GM21737 (cell line): ENCODE measurements around the gene FAM204A.

Source experiments
- ATAC-seq: cut with Tn5 transposase; IDR thresholded peaks from one replicate; pipeline ENCODE4 v1.9.1; 2021; ENCODE audit warnings: mild to moderate bottlenecking, moderate library complexity; ENCODE audit not compliant: unreplicated experiment

FAM204A gene

GRCh38 chr10:118332948-118333710 lies 9.0 kb downstream of the FAM204A start:
- no peak for ATAC-seq

GRCh38 chr10:118332236-118332635 lies 9.9 kb downstream of the FAM204A start:
- ATAC-seq, result no peak

DNA sequence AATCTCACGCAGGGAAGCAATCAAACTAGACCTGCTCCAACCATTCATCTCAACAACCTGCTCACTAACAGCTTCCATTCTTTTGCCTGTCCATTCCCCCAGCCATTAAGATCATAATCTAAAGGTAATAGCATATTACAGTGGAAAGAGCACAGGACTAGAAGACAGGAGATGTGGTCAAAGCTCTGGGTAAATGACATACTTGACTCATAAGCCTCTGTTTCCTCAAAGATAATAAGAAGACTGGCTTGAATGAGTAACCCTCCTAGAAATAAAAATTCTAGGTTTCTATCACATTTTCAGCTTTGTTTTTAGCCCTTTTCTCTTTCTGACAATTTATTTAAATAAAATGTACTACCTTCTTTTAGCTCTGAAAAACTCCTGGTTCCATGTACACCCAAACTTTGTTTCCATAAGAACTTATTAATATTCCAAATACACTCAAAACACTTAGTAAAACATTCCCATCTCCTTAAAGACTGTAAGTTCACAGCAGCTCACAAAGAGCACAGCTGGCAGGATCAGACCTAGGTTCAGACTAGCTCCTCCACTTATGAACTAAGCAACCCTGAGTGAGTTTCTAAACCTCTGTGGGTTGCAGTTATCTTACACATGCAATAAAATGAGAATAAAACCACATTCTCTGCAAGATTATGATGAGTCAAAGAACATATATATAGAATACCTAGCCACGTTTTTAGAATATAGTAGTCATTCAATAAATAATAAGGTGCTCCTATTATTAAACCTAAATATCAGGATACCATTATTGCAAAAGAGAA lies 11.6 kb downstream of the FAM204A start:
- no peak for ATAC-seq

DNA sequence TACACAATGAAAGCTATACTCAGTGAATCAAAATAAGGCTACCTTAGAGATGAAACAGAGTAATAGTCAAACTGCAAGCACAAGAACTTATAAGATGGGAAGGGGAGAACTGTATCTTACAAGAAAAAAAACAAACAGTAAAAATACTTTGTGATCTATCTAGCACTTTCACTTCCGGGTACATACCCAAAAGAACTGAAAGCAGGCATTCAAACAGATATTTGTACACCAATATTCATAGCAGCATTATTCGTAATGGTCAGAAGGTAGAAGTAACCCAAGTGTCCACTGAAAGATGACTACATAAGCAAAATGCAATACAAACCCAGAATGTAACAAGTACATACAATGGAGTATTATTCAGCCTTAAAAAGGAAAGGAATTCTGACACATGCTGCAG lies 18.0 kb downstream of the FAM204A start:
- no peak for ATAC-seq

DNA sequence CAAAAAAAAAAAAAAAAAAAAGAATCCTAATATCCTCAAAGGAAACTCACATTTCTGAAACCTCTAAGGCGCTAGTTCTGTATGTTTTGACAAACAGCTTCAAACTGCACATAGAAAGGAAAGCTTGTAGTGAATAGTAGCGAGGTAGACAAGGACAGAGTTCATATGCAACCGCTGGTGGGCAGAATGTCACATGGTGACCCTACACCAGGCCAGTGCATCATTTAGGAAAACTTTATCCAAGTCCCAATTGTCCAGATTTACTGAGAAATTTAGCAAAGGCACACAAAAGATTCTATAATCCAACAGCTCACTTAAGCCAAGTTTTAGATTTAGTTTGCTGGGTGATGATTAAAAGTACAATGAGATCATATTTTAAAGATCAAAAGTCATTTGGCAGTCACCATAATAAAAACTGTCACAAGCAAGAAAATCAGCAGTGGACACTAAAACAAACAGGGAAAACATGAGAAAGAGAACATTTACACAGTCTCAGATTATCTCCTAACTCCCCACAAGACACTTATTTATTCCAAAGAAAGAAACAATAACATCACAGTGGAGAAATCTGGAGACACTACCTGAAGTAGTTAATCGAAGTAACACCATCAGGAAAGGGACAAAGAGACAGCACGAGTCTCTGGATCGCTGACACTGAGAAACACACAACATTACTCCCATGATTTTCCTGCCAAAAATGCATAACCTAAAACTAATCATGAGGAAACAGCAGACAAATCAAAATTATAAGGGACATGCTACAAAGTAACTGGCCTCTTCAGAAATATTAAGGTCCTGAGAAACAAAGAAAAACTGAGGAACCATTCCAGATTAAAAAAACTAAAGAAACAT lies 20.2 kb downstream of the FAM204A start:
- no peak for ATAC-seq

- ATAC-seq, result no peak
These were observed 26.5 kb downstream of the FAM204A start for GRCh38 chr10:118315629-118316028.

DNA sequence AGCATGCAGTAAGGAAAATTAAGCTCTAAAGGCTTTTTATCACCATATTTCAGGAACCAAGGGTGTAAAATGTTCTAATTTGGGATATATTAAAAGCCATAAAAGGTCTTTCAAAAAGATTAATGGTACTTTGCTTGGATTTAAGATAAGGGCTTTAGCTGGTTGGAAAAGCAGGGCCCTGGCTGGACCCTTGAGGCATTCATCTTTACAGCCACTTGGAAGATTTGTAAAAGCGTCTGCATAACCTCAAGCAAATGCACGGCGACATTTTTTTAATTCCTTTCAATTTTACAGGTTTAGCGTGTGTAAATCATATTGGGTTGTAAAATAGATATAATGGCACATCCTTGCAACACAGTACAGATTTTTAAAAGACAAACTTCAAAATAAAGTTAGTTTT lies 27.2 kb downstream of the FAM204A start:
- no peak for ATAC-seq

GRCh38 chr10:118311505-118311904 lies 30.6 kb downstream of the FAM204A start:
- no peak for ATAC-seq

DNA sequence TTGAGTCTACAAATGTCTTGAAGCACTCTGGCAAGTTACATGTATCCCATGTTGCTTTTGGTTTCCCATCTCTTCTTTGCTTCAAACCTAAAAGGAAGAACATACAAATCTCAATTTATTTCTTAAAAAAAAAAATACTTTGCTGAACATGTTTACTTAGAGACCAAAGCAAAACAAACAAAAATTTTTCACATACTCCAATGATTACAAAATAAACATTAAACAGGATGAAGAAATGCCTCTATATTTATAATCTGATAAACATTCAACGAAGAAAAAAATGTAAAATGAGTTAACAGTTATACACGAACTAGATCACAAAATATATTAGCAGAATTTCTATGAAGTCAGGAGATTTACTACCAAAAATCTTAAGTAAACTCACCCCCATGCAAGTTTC lies 31.3 kb downstream of the FAM204A start:
- ATAC-seq, result no peak

- no peak for ATAC-seq
These were observed 32.2 kb downstream of the FAM204A start for GRCh38 chr10:118309911-118310310.

- no peak for ATAC-seq
These were observed 33.5 kb downstream of the FAM204A start for GRCh38 chr10:118308664-118309063.

DNA sequence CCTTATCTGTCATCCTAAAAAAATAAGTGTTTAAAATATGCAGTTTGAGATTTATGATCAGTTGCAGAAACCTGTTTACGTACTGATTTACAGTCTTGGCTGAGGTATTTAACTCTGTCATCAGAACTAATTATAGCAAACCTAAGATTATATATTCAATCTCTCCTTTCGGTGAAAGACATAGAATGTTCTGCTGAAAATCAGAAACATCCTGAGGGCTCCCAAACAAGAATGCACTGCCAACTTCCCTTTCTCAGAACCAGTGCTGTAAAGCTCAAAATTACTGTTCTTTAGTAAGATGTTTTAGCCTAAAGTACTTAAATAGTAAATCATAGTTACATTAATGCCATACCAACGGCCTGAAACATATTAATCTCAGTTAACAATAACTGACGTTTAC lies 34.3 kb downstream of the FAM204A start:
- ATAC-seq, result no peak

- no peak for ATAC-seq
These were observed 34.9 kb downstream of the FAM204A start for GRCh38 chr10:118307220-118307619.

DNA sequence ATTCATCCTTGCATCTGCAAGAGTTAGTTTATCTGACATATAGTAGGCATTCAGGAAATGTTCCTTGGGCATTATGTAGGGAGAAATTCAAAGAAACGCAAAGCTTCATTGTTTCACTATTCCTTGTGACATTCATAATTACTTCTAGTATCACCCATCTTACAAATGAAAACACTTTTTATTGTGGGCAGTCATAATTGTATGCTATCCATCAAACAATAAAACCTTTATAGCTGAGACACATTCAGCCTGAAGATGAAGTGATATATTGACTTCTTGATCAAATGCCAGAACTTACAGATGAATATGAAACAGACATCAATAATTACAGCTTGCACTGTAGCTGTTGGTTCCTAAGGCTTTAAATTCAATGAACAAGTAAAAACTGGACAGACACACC lies 36.4 kb downstream of the FAM204A start:
- no peak for ATAC-seq

GRCh38 chr10:118304521-118304920 lies 37.6 kb downstream of the FAM204A start:
- ATAC-seq, result no peak

DNA sequence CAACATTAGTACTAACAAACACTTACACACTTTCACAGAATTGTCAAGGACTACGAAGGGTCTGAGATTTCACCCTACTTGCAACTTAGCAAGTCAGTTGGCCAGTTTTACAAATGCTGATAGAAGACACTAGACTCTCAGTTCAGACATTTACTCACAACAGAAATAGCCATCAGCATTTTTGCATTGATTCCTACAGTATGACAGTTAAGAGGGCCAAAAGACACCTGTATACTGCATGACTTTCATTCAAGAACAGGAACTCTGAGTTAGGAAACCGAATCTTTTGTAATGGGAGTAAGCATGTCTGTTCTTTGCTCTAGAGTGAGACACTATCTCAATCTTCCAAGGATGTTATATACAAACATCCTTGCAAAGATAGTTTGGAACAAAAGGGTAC lies 40.9 kb downstream of the FAM204A start:
- ATAC-seq, result no peak

GRCh38 chr10:118300320-118300719 lies 41.8 kb downstream of the FAM204A start:
- no peak for ATAC-seq

DNA sequence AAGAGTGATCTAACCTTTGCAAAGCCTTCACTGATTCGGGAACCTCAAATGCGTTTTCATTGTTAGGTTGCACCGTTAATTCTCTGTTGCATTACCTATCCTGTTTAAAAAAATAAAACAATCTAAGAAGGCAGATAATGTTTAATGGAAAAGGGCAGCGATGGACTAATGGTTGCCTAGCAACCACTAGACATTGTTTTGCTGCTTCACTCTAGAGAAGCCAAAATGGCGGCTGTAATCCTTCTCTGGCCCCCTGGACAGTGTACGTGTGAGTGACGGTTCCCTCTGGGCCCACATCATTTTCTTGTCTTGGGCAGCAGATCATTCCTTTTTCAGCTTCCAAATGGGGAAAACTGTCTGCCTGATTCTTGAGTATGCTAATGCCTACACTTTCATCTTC lies 43.3 kb downstream of the FAM204A start:
- ATAC-seq, result no peak

DNA sequence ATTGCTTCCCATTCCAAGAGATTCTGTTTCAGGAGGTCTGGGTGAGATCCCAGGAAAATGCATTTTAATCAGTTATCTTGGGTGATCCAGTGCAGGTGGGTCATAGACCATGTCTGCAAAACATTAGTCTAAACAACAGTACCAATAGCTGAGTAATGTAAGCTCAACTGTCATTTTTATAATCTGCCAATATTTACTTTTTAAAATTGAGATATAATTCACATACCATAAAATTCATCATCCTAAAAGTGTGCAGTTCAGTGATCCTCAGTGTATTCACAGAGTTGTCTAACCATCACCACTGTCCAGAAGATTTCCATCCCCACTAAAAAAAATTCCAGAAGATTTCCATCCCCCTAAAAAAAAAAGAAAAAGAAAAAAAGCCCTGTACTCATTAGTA lies 51.0 kb downstream of the FAM204A start:
- ATAC-seq, result no peak

DNA sequence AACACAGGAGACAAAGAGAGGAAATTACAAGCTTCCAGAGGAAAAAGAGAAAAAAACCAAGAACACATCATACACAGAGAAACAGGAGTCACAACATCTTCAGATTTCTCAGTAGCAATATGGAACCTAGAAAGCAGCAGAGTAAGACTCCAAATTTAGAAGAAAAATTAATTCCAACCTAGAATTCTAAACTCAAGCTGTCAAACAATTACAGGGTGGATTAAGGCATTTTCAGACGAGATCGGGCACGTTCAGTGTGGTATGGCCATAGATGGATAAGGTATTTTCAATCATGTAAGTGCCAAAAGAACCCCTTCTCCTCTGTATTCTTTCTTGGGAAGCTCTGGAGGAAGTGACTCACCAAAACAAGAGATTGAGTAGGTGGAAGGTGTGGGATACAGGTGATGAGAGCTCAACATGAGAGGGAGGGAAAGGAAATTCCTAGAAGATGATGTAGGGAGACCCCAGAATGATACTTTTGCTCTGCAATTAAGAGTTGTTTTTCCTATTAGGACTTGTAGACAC lies 51.6 kb downstream of the FAM204A start:
- no peak for ATAC-seq

DNA sequence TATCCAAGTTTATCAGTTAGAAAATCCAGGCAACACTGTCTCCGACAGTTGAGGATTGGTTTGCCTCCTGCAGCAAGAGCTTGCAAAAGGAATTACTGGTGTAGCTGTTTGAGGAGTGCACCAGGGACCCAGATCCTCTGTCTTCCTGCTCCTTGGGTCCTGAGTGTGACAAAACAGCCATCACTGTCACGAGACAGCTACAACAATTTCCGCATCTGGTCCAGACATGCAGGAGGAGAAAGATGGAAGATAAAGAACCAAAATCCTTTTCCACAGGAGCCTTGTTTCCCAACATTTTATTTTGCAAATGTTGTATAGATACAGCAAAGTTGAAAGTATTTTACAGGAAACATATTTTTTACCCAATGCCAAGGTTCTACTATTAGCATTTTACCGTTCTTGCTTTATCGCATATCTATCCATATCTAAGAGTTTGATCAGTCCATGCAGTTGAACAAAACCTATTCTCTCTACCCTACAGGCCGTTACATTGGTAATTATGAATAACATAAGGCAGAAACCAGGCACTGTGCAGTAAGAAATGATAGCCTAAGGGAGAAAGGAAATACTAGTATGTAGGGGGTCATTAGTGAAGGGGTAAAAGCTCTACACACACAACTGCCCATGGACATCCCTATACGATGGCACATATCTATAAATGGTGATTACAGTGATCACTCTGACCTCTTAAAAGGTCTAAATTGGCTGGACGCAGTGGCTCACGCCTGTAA lies 54.9 kb downstream of the FAM204A start:
- ATAC-seq, result no peak
